Vagina (tissue), 2 donors: ENCODE measurements around the gene CACNA1C.

Source experiments
- CTCF ChIP-seq, 3 experiments: fragments of 450-650 bp in 2 of 3; fragments of 200-600 bp in 1 of 3; sonication (generic) in 1 of 3; IDR thresholded peaks; one replicate each; pipeline ENCODE4 v1.5.1; 2017 to 2019; ENCODE audit warnings: antibody characterized with exemption in 3 of 3, mild to moderate bottlenecking in 2 of 3, moderate library complexity in 2 of 3
- POLR2A ChIP-seq, 2 donors: fragments of 450-650 bp; IDR thresholded peaks; one replicate each; pipeline ENCODE4 v1.6.1; 2017; ENCODE audit warnings: antibody characterized with exemption in 2 of 2, mild to moderate bottlenecking in 2 of 2, moderate library complexity in 2 of 2
- POLR2AphosphoS5 ChIP-seq, 2 donors: sonication (generic); formaldehyde crosslinking; IDR thresholded peaks; one replicate each; pipeline ENCODE4 v1.9.0; 2017; ENCODE audit warnings: antibody characterized with exemption in 2 of 2, mild to moderate bottlenecking in 2 of 2, low read depth in 1 of 2; ENCODE audit not compliant: insufficient read depth in 1 of 2

GRCh38 chr12:2390850-2391390 is 338.1 kb downstream of the CACNA1C start:
- TF ChIP-seq POLR2AphosphoS5 (IDR thresholded peaks at IDR 0.05; ENCODE audit: insufficient read depth in 1 of 2, low read depth in 1 of 2) (no peak), CTCF (IDR thresholded peaks at IDR 0.05) (no peak), POLR2A (IDR thresholded peaks at IDR 0.05) (no peak)
